HG03025 (cell line): Measurements from ENCODE around the gene PIK3R4.

Experiments
- ATAC-seq: cut with Tn5 transposase; IDR thresholded peaks from one replicate; pipeline ENCODE4 v1.9.1; 2021; ENCODE audit warnings: mild to moderate bottlenecking, moderate library complexity; ENCODE audit not compliant: unreplicated experiment, low FRiP score

PIK3R4 gene

GRCh38 chr3:130743354-130743753 lies 3.3 kb downstream of the PIK3R4 start:
- no peak for ATAC-seq

DNA sequence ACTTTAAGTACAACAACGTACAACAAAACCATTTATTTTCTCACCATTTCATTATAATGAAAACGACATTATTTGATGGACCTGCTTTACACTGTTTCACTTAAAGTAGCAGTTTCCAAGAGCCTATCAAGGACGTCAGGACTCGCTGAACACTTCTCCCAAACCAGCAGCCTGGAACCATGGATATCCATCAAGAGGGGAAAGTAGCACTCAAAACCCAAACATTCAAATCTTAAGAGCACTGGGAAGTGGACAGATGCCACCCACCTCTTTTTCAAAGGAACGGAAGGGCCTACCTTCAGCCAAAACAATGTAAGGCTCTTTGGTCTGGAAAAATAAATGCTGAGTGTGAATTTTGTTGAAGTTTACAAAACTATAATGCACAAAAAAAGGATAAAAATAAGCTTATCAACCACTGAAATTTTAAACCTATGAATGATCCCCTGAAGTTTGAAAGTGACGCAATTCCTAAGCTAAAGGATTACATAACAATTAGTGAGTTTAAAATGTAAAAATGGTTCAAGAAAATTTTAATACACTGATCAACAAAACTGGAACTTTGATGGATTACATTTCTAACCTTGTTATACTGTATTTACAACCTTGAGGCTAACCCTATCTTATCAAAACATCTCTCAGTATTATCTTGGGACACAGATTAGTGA lies 4.6 kb downstream of the PIK3R4 start:
- no peak for ATAC-seq

DNA sequence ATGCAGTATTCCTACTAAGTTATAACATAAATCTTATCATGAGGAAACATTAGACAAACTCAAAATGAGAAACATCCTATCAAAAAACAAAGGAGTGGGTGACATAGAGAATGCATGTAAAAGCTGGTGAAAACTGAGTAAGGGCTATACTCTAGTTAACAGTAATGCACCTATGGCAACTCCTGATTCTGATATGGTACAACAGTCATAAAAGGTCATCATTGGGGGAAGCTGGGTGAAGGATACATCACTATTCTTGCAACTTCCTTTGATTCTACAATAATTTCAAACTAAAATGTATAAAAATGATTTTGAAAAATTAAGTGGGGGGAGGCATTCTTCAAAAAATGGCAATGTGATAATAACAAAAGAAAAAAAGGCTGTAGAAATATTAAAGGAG lies 6.8 kb downstream of the PIK3R4 start:
- no peak for ATAC-seq

DNA sequence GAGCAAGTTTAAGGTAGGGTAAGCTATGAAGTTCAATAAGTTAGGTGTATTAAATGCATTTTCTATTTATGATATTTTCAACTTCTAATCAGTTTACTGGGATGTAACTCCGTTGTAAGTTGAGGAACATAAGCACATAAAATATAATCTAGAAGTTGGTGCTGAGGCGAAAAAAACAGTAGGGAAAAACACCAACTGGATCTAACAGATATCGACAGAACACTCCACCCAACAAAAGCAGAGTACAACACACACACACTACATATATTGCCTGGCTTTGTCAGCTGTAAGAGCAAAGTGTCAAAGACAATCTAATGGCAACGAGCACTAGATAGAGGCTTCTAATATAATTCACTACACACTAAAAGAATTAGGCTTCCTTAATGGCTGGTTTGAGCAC lies 8.4 kb downstream of the PIK3R4 start:
- no peak for ATAC-seq

GRCh38 chr3:130737622-130738021 lies 9.0 kb downstream of the PIK3R4 start:
- ATAC-seq = no peak

DNA sequence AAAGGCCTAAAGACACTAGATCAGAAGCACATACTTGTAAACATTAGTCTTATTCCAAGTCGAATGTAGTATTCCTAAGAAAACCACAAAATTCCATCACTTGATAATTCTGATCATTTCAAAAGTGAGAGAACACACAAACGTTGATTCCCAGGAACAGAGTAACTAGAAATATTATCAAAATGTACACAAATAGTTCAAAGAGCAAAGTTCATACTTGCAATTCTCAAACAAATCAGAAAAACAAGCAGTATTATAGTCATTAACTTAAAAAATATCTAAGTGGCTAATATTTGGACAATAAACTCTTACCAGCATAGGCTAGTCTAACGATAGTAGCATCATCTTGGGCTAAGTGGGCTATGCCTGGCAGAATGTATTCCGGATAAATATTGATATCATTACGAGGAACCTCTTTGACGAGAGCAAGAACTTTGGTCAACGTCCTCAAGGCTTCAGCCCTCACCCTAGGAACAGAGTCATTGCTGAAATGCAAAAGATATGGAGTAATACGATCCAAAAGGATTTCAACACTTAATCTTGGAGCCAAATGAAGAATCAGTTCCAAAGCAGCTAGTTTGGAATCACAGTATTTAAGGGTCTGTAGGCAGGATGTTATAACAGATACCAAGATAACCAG lies 13.3 kb downstream of the PIK3R4 start:
- ATAC-seq = no peak

DNA sequence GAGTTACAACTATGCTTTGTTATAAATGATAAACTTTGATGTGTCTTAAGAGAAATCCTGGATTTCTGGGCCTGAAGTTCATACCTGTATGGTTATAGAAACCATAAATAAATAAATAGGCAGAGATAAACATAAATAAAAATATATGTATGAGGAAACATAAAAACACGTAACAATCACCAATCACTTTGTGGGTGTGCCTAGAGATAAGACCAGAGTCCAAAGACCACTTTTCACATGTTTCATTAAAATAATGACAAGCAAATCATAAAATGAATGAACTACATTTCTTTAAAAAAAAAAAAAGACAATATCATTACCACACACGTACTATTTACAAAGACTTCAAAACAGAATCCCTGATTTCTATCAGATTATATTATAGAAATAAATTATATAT lies 14.1 kb downstream of the PIK3R4 start:
- ATAC-seq = no peak

GRCh38 chr3:130731817-130732216 lies 14.8 kb downstream of the PIK3R4 start:
- no peak for ATAC-seq

DNA sequence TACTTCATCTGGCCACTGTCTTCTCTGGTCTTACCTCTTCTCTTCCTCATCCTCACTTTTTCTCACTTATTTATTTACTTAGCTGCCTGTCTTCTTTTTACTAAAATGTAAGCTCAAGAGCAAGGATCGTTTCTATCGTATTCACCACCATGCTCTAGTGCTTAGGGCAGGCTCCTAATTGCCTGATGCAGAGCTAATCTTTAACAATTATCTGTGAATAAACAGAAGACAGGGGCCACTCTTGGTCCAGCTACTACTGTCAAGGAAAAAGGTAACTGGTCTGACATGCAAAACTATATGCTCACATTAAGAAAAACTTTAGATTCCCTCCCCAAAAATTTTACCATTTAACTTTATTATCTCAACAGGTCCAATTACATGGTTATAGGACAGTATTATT lies 17.5 kb downstream of the PIK3R4 start:
- ATAC-seq = no peak

DNA sequence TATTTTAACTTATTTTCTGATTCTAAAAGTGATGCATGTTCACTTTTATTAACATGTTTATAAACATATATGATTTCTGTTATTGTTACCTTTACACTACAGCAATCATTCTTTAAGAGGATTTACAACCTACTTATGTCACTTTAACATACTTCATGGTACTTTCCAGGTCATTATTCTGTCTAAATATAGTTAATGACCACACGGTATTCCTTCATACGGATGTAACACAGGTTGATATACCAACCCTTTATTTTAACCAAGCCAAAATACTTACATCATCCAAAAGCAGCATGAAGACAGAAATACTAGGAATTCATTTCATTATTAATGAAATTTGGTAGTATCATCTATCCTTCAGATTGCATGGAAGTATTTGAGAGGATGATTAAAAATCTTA lies 18.6 kb downstream of the PIK3R4 start:
- ATAC-seq = no peak

GRCh38 chr3:130725746-130726145 lies 20.9 kb downstream of the PIK3R4 start:
- ATAC-seq = no peak

DNA sequence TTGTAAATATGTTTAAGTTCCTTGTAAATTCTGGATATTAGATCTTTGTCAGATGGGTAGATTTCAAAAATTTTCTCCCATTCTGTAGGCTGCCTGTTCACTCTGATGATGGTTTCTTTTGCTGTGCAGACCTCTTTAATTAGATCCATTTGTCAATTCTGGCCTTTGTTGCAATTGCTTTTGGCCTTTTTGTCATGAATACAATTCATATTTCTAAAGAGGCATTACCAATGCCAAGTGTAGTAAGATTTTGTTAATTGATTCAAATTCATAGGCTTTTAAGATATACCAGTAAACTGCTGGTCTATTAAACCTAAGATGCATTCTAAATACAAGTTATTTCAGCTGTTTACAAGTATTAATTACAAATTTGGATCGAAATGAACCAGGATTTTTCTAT lies 31.0 kb downstream of the PIK3R4 start:
- ATAC-seq = no peak

DNA sequence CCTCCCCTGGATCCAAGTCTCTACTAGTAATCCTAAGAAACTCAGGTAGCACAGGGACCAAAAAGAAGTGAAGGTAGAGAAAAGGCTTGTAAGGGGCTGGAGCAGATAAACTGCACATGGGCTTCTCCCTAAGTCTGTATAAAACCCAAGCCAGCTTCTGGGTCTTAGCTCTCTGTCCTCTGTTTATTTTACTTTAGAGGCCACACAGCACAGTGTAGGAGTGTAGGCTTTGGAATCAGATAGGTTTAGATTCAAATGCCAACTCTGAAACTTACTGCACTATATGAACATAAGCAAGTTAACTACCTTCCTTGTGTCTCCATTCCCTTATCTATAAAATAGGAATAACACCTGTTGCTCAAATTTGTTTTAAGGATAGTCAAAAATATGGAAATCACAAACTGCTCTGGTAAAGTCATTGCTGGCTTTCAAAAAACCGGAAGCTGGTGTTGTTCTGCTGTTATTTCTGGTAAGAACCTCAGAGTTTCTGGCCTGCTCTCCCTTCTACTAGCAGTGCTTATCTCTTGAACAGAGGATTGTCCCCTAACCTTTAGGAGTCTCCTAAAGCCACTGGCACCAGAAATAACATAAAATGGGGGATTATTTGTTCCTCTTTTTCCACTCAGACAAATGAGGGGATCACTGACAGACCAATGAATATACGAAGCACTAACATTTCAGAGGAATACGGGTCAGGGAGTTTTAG lies 33.8 kb downstream of the PIK3R4 start:
- no peak for ATAC-seq

DNA sequence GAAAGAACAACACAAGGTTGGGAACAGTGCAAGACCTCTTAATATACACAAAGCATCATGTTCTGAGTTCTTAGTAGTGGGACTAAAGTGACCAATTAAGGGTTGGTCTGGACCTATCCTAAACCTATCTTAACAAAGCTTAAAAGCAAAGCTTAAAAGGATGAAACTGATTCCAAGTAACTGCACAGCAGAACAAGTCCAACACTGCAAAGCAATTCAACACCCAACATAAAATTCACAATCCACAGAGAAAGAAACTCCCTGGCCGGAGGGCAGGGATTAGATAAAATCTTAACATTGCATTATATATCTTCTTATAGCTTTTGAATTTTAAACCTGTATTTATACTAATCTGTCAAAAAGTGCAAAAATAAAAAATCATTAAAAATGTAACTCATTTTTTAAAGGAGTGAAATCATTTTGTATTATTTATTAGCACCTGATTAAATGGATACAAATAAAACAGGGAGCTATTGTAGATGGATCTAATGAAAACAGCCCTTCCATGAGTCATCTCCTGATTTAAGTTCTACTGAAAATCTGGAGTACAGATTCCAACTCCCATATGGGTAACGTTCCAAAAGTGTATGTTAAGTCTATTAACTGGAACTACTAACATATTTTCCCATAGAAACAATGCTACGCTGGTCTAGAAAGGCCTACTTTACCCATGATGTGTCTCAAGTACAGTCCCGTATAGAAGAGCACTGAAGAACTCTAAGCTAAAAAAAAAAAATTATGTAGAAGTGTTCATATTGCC lies 34.9 kb downstream of the PIK3R4 start:
- ATAC-seq = no peak

GRCh38 chr3:130709671-130710070 lies 37.0 kb downstream of the PIK3R4 start:
- ATAC-seq = no peak

DNA sequence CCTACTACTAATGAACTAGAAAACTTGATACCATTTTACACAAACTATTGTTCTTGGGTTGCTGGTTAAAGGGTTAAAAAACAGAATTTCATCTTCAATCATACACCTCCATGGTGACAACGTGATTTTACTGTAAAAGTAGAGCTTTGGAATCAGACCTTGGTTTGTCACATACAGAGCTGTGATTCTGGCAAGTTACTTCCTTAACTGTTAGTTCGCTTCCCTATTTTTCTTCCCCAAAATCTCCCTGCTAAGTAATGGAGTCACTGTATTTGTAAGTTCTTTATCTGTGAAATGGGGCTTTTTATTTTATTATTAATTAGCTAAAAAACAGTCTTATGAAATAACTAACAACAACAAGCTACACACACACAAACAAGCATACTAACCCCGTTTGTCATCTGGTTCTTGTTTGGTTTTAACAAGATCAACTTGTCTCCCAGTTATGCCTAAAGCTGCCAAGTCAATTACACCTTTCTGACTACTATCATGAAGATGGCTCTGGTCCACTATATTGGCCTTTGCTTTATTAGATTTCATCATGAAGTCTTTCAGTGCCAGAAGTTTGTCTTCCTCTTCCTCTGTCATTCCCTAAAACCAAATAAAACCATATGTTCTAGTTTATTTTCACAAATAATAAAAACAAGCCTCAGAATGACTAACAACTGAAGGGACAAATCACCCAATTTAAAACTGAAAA lies 38.6 kb downstream of the PIK3R4 start:
- no peak for ATAC-seq

- no peak for ATAC-seq
Measured at GRCh38 chr3:130705501-130705900, 41.1 kb downstream of the PIK3R4 start.

GRCh38 chr3:130702985-130703384 lies 43.6 kb downstream of the PIK3R4 start:
- ATAC-seq = no peak

GRCh38 chr3:130700541-130700940 lies 46.1 kb downstream of the PIK3R4 start:
- ATAC-seq = no peak

GRCh38 chr3:130699765-130700164 lies 46.9 kb downstream of the PIK3R4 start:
- no peak for ATAC-seq

GRCh38 chr3:130693314-130693713 lies 53.3 kb downstream of the PIK3R4 start:
- ATAC-seq = no peak
